DOHH2 (cell line): ENCODE data around the gene DENND1A.

Experiments
- CTCF ChIP-seq: fragments of 200-600 bp; sonication (generic); IDR thresholded peaks from one replicate; pipeline ENCODE4 v1.5.1; 2014; ENCODE audit warnings: antibody characterized with exemption, mild to moderate bottlenecking, low read depth, low read length; ENCODE audit not compliant: poor library complexity, severe bottlenecking
- EZH2phosphoT487 ChIP-seq: fragments of 200-600 bp; sonication (generic); IDR thresholded peaks from 2 replicates; pipeline ENCODE4 v1.6.1; 2017; ENCODE audit warnings: borderline replicate concordance, mild to moderate bottlenecking, antibody characterized with exemption, low read length, moderate library complexity, mixed read lengths

DNA sequence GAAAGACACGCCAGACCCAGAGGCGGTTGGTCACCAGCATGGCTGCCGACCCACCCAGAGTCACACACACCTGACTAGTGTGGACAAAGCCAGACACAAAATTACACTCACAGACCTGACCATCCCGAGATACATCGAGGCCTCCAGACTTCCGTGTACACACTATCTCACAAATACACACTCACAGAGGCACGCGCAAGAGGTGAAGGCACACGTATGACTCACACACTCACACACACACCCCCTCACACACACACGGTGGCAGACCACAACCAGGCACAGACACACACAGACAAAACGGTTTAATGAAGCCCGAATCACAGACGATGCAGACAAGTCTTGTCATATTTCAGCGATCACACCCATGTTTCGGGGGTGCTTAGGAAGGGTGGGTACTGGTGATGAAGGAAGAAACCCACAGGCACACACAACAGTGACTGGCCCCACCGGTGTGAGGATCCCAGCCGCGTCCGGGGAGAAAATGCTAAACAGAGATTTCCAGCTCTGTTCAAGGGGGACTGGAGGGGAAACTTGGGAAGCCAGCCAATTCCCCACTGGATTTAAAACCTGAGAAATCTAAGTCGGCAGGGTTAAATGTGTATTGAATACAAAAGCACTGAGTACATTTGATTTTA, 522.6 kb downstream of the DENND1A start:
- no peak for TF ChIP-seq CTCF
- TF ChIP-seq EZH2phosphoT487, result no peak
